Transverse colon (tissue), 4 donors: Measurements from ENCODE around the gene LAMP5. TPM values are rescaled to one million over a fixed set of nuclear protein-coding genes. Genes with fewer than 3 reads are reported as not detected.

Experiments
- DNase-seq: peaks from one replicate; pipeline ENCODE4 v3.0.0-alpha.2; 2019
- H3K27ac ChIP-seq, 4 donors: fragments of 200-600 bp; sonication (generic); 2 replicates each; pipeline ENCODE4 v1.5.1; 2016 to 2018; ENCODE audit warnings: inconsistent platforms in 4 of 4
- H3K27me3 ChIP-seq: fragments of 200-600 bp; sonication (generic); 2 replicates; pipeline ENCODE4 v1.5.1; 2017; ENCODE audit warnings: inconsistent platforms
- H3K36me3 ChIP-seq, 4 donors: fragments of 200-600 bp; sonication (generic); 2 replicates each; pipeline ENCODE4 v1.5.1; 2017 to 2019; ENCODE audit warnings: inconsistent platforms in 4 of 4
- H3K4me1 ChIP-seq, 4 donors: fragments of 200-600 bp; sonication (generic); 2 replicates each; pipeline ENCODE4 v1.5.1; 2017 to 2020; ENCODE audit warnings: inconsistent platforms in 4 of 4
- H3K4me3 ChIP-seq, 4 donors: fragments of 200-600 bp; sonication (generic); 1 replicate in 1 of 4; 2 replicates in 3 of 4; pipeline versions ENCODE4 v1.5.1 to v1.6.1; 2017 to 2019; ENCODE audit warnings: inconsistent platforms in 4 of 4
- H3K9me3 ChIP-seq, 2 donors: fragments of 200-600 bp; sonication (generic); 2 replicates each; pipeline ENCODE4 v1.5.1; 2017 to 2019; ENCODE audit warnings: inconsistent platforms in 2 of 2
- EP300 ChIP-seq: sonication (generic); formaldehyde crosslinking; IDR thresholded peaks from one replicate; pipeline ENCODE4 v1.6.1; 2017; ENCODE audit warnings: antibody characterized with exemption, low read depth
- POLR2A ChIP-seq: fragments of 450-650 bp; IDR thresholded peaks from one replicate; pipeline ENCODE4 v1.6.1; 2016; ENCODE audit warnings: antibody characterized with exemption, mild to moderate bottlenecking, moderate library complexity
- POLR2AphosphoS5 ChIP-seq, 3 donors: sonication (generic); formaldehyde crosslinking; IDR thresholded peaks; one replicate each; pipeline ENCODE4 v1.6.1; 2016; ENCODE audit warnings: antibody characterized with exemption in 3 of 3
- WGBS, 2 donors: methylation state at CpG; one replicate each; pipeline ENCODE4 v1.1.5; 2018; ENCODE audit warnings: low coverage in 1 of 2; 5-methylcytosine and 5-hydroxymethylcytosine counted together
- in situ Hi-C, 4 donors: fragments of 200-750 bp; cut with MboI; loops; one replicate each; pipeline versions ENCODE4 v1.15.0 to v1.15.1; 2017; ENCODE audit warnings: low sequenced_read_pairs in 3 of 4, low pct_ligation_motif_present in 1 of 4, low pct_unique_long_range_greater_than_20kb in 1 of 4
- intact Hi-C: fragments of 100-400 bp; cut with DNase I; formaldehyde crosslinking; loops from one replicate; pipeline ENCODE4 v1.15.1; 2023; ENCODE audit warnings: low total_unique reads
- total RNA-seq, 4 donors: library from RNA; depleted of rRNA; stranded (reverse); fragments of >200 nt; gene quantifications; one replicate each; pipeline ENCODE4 v1.1.0, GENCODE V29; 2016
- TF ChIP-seq, protein P1 (sequence below), 5 experiments: fragments of 200-600 bp in 3 of 5; fragments of 450-650 bp in 2 of 5; sonication (generic) in 3 of 5; IDR thresholded peaks; 1 replicate in 2 of 5; 2 replicates in 3 of 5; pipeline ENCODE4 v1.5.1; 2016 to 2017; ENCODE audit warnings: antibody characterized with exemption in 5 of 5, inconsistent platforms in 3 of 5, mild to moderate bottlenecking in 2 of 5, moderate library complexity in 1 of 5

Gene LAMP5
- total RNA-seq, 4 donors from 2014 or later, result 0.32 TPM; not detected in 3

DNA sequence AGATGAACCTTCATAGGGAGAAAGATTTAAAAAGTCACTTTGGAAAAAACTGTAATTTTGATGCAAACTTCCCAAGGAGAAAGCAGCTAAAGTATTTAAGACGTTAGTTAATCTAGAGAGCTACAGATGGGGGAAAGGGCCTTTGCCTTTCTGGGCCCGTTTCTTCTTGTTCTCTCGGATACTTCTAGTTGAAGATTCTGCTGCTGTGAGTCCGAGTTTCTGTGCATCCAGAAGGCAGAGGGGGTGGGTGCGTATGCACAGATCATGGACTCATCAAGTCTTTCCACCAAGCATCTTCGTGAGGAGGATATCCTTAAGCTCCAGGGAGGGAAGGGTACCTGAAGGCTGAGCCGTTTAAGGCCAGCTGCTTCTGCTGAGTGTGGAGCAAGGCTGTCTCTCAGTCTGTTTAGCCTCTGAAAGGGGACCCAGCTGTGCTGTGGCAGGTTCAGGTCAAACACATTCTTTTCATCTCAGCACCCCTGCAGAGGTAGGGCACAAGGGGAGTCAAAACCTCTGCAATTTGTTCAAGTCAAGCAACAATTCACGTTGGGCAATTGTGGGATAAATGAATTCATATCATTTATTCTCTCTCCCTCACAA is 4.3 kb downstream of the LAMP5 start:
- in situ Hi-C loops, result no loop called here
- TF ChIP-seq EP300, result no peak
- TF ChIP-seq POLR2A, result no peak
- TF ChIP-seq, protein P1, sequence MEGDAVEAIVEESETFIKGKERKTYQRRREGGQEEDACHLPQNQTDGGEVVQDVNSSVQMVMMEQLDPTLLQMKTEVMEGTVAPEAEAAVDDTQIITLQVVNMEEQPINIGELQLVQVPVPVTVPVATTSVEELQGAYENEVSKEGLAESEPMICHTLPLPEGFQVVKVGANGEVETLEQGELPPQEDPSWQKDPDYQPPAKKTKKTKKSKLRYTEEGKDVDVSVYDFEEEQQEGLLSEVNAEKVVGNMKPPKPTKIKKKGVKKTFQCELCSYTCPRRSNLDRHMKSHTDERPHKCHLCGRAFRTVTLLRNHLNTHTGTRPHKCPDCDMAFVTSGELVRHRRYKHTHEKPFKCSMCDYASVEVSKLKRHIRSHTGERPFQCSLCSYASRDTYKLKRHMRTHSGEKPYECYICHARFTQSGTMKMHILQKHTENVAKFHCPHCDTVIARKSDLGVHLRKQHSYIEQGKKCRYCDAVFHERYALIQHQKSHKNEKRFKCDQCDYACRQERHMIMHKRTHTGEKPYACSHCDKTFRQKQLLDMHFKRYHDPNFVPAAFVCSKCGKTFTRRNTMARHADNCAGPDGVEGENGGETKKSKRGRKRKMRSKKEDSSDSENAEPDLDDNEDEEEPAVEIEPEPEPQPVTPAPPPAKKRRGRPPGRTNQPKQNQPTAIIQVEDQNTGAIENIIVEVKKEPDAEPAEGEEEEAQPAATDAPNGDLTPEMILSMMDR (IDR thresholded peaks at IDR 0.05), result no peak
- TF ChIP-seq POLR2AphosphoS5 (IDR thresholded peaks at IDR 0.05), result no peak
- 42 to 43% methylated on average over 1 to 8 of the region's 8 CpGs for WGBS, 2 donors

DNA sequence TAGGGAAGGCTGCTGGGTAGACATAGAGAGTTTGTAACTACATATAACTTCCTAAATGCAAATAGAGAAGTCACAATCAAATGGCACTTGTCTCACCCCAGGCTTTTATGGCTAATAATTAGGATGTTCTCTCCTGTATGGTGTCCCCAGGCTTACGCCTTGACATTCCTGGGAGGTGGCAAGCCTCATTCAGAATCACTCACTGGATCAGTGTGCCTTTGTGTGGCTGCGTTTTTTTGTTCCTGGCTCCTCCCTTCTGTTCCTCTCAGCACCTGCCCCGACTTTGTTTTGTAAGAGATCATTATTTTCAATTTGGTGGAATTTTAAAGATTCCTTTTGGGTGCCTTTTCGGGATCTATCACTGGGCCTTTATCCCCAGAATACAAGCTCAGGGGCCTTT is 5.7 kb downstream of the LAMP5 start:
- H3K4me1 ChIP-seq, result peaks cover 0 to 12% (median 3%) of the 10 kb centered on the region in 4 donors

More for the DNA sequence above, 4.3 kb downstream of the LAMP5 start:
- Histone ChIP-seq H3K27ac (no peak overlapping the region), H3K36me3 (no peaks in the 10 kb centered on the region), H3K27me3 (peaks cover 61% of the 10 kb centered on the region), H3K4me3 (no peak overlapping the region), H3K4me1 (peaks cover 0 to 18% (median 5%) of the 10 kb centered on the region in 4 donors), H3K9me3 (no peaks in the 10 kb centered on the region)
- DNase-seq, result no peak
- intact Hi-C loops, result no loop called here

DNA sequence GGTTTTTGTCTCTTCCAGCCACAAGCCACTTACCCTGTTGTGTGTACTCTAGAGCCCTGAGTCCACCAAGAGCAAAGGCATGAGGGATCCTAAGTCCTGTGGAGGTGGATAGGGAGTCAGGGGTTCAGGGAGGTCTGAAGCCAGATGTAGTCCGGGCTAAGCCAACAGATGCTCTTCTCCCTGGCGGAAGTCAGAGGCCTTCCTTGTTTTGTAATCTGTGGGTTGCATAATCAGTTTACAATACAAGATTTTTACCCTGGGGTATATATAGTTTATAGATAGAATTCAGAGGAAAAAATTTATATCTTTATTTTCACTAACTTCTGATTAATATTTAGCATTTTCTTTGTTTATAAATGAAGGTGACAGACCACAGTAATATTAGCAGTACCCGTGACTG is 9.2 kb downstream of the LAMP5 start:
- intact Hi-C loops, result no loop called here
- DNase-seq, result no peak
- Histone ChIP-seq H3K36me3 (no peaks in the 10 kb centered on the region), H3K9me3 (no peaks in the 10 kb centered on the region), H3K4me1 (no peaks in the 10 kb centered on the region), H3K27me3 (peaks cover 12% of the 10 kb centered on the region), H3K27ac (no peak overlapping the region), H3K4me3 (no peak overlapping the region)
- no peak for TF ChIP-seq POLR2AphosphoS5 (IDR thresholded peaks at IDR 0.05)
- TF ChIP-seq EP300, result no peak
- no peak for TF ChIP-seq POLR2A
- TF ChIP-seq, protein P1 (IDR thresholded peaks at IDR 0.05), result no peak
- in situ Hi-C loops, result no loop called here
- WGBS, 2 donors, result 85 to 88% methylated on average over 2 to 3 of the region's 3 CpGs

More for the DNA sequence above, 5.7 kb downstream of the LAMP5 start:
- Histone ChIP-seq H3K4me3 (no peak overlapping the region), H3K36me3 (no peaks in the 10 kb centered on the region), H3K9me3 (no peaks in the 10 kb centered on the region), H3K27me3 (peaks cover 47% of the 10 kb centered on the region), H3K27ac (no peak overlapping the region)
- TF ChIP-seq EP300 (no peak), POLR2AphosphoS5 (IDR thresholded peaks at IDR 0.05) (no peak), POLR2A (no peak)
- TF ChIP-seq, protein P1 (IDR thresholded peaks at IDR 0.05), result no peak
- WGBS, 2 donors, result 61 to 73% methylated on average over 3 to 4 of the region's 4 CpGs
- intact Hi-C loops, result no loop called here
- in situ Hi-C loops, result no loop called here
- no peak for DNase-seq

DNA sequence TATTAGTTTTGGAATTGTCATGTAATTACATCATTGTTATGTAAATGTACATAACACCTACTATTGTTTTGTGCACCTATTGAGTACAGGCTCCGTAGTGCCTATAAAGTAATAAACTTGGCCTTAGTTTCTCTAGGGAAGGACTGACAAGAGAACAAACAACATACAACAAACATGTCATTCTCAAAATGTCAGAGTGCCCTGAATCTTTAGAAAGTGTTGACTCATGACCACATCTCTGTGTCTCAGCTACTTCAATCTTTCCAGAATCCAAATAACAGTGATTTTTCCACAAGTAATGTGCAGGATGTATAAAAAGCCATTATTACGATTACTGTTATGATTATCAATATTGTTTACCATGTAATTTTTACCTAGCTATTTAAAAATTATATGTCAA is 17.2 kb downstream of the LAMP5 start:
- intact Hi-C loops, result no loop called here
- TF ChIP-seq POLR2AphosphoS5 (IDR thresholded peaks at IDR 0.05), result no peak
- no peak for TF ChIP-seq POLR2A
- TF ChIP-seq, protein P1 (IDR thresholded peaks at IDR 0.05), result no peak
- no peak for TF ChIP-seq EP300
- no peak for DNase-seq
- no peaks in the 10 kb centered on the region for H3K36me3 ChIP-seq
- H3K27ac ChIP-seq, result no peak overlapping the region
- no peaks in the 10 kb centered on the region for H3K27me3 ChIP-seq
- WGBS, 2 donors, result 65 to 71% methylated on average over 2 of the region's 2 CpGs
- in situ Hi-C loops, result no loop called here
- no peaks in the 10 kb centered on the region for H3K4me1 ChIP-seq
- no peak overlapping the region for H3K4me3 ChIP-seq
- H3K9me3 ChIP-seq, result no peaks in the 10 kb centered on the region
